LNCAP (cell line): ENCODE results near the gene KRTAP5-5.

Source experiments
- TF ChIP-seq, protein P1 (sequence below): fragments of 450-650 bp; IDR thresholded peaks from 2 replicates; pipeline ENCODE4 v1.5.1; 2017; ENCODE audit warnings: mild to moderate bottlenecking

The KRTAP5-5 gene

GRCh38 chr11:1619449-1619848 lies 10.1 kb upstream of the KRTAP5-5 start:
- TF ChIP-seq, protein P1, sequence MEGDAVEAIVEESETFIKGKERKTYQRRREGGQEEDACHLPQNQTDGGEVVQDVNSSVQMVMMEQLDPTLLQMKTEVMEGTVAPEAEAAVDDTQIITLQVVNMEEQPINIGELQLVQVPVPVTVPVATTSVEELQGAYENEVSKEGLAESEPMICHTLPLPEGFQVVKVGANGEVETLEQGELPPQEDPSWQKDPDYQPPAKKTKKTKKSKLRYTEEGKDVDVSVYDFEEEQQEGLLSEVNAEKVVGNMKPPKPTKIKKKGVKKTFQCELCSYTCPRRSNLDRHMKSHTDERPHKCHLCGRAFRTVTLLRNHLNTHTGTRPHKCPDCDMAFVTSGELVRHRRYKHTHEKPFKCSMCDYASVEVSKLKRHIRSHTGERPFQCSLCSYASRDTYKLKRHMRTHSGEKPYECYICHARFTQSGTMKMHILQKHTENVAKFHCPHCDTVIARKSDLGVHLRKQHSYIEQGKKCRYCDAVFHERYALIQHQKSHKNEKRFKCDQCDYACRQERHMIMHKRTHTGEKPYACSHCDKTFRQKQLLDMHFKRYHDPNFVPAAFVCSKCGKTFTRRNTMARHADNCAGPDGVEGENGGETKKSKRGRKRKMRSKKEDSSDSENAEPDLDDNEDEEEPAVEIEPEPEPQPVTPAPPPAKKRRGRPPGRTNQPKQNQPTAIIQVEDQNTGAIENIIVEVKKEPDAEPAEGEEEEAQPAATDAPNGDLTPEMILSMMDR, result no peak

DNA sequence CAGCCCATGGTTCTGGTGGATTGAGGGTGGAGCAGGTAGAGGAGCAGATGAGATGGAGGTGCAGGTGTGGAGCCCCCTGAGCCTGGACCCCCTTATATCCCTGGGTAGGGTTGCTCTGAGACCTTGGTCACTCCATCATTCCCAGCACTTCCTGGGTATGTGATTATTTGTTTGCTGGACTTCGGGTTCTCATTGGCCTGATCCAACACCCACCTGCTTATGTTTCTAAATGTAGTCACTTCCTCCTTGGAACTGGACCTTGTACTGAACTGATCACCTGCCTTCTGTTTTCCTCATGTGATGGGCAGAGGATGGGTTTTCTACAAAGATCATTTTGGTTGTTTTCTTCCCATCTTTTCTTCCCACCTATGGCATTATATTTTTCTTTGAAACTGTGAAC lies 7.5 kb upstream of the KRTAP5-5 start, which contains the start of gene KRTAP5-4:
Gene KRTAP5-4 (minus strand): TSS at position 53 of the 400 bp plus-strand sequence. CDS start 45 bp downstream, at position 8.
- TF ChIP-seq, protein P1, result no peak

- TF ChIP-seq, protein P1, result no peak
Observed at GRCh38 chr11:1623716-1624115, 5.9 kb upstream of the KRTAP5-5 start.

DNA sequence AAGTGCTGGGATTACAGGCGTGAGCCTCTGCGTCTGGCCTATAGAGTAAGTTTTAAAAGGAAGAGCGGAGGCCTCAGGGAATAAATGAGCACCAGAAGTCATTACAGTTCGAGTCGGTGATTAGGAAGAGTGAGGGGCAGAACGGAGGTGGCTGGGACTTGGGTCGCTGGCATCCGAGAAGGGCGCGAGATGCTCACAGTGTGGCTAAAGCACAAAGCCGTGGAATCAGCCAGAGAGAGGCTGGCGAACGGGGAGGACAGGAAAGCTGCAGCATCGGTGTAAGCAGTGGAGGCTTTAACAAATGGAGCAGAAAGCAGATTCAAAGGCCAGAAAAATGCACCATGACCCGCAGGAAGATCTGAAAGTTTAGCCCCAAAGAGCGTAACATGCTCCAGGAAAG lies 5.0 kb upstream of the KRTAP5-5 start:
- TF ChIP-seq, protein P1, result no peak

DNA sequence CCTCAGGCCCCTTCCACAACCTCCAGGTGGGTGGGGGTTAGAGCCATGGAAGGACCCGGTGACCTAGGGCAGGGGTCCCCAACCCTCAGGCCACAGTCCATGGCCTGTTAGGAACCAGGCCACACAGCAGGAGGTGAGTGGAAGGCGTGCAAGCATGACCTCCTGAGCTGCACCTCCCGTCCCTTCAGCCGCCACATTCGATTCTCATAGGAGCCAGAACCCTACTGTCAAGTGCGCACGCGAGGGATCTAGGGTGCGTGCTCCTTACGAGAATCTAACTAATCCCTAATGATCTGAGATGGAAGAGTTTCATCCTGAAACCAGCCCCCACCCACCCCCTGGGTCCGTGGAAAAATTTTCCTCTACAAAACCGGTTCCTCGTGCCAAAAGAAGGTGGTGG lies 4.0 kb upstream of the KRTAP5-5 start:
- TF ChIP-seq, protein P1, result no peak

DNA sequence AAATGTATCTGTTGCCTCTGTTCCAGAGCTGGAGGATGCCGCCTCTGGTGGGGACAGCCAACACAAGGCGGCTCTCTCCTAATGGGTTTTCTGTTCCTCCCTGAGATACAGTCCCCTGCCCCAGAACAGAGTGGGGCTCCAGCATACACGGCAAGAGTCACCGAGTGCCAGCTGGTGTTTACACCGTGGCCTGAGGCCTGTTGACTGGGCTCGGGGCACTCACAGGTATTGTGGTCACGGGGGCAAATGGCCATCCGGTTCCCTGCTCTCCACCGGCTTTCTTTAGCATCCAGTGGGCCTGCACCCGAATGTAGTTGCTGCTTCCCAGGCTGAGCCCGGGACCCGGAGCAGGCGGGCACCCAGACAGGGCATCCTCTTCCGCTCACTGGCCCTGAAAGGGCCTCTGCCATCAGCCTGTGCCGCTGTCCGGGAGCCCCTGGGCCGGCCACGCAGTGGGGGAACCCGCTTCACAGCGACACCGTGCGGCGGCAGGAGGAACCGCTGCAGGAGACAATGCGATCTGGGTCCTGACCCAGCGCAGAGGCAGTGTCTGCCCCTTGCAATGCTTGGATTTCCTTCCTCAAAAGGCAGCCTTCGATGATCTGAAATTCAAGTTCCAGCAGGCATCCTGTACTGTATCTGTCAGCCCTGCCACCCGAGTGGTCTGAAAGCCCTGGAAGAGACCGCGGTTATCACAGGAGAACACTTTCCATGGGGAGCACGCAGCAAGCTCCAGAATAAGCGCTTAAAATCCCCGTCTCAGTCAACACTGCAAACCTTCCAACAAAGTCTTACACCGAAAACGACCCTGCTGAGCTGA lies 859 bp upstream of the KRTAP5-5 start:
- TF ChIP-seq, protein P1, result peak; percentile 98

DNA sequence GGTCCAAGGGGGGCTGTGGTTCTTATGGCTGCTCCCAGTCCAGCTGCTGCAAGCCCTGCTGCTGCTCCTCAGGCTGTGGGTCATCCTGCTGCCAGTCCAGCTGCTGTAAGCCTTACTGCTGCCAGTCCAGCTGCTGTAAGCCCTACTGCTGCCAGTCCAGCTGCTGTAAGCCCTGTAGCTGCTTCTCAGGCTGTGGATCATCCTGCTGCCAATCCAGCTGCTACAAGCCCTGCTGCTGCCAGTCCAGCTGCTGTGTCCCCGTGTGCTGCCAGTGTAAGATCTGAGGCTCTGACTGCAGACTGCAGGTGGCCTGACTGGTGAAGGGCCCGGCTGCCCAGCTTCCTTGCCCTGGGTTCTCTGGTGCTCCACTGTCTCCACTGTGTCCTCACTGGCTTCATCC lies 696 bp downstream of the KRTAP5-5 start:
- TF ChIP-seq, protein P1, result no peak
